Stimulated activated CD8-positive, alpha-beta memory T cell treated with anti-CD3 and anti-CD28 coated beads, Interleukin-12 subunit alpha, Interleukin-12 subunit beta, amount 100 ng/mL, for 24 hours (primary cell): ENCODE results near the gene USP36.
A peak's percentile ranks its signal among the peaks of the same experiment; 100 is the strongest.
"Not testable (repeated sequence)": the region's sequence is repeated elsewhere in the genome, so short reads cannot be mapped to it uniquely, and the experiment has no call there.

ENCODE experiments used
- DNase-seq: peaks from one replicate; pipeline ENCODE4 v3.0.0-alpha.2; 2020; ENCODE audit errors: extremely low read depth

The USP36 gene

DNA sequence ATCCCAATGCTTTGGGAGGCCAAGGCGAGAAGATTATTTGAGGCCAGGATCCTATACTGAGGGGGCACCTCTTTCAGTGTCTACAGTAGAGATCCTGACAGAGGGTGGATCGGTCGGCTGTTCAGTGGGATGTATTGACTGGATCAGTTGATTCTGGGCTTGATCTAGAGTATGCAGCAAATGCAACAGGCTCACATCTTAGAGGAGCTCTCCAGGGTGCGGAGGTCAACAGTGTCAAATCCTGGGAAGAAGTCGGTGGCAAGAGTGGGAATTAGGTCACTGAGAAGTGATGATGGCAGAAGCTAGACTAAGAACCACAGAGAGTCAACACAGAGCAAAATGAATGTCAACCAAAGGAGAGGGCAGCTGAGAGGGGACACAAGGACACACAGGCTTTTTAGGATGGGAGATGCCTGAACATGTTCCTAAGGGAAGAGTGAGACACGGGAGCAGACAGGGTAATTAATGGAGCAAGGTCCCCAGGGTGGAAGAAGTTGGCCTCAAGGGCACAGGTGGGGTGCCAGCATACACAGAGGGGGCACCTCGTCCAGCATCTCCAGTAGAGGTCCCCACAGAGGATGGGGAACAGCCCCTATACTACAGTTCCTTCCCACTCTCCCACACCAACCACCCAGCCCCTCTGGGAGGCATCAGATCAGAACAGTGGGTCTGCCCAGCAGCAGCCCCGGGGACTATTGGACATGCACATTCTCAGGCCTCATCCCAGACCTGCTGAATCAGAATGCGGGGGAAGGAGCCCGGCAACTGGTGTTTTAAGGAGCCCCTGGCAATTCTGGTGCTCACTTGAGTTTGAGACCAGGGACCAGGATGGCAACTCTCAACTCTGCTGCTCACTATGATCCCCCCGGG is 48.5 kb downstream of the USP36 start:
- no peak for DNase-seq

DNA sequence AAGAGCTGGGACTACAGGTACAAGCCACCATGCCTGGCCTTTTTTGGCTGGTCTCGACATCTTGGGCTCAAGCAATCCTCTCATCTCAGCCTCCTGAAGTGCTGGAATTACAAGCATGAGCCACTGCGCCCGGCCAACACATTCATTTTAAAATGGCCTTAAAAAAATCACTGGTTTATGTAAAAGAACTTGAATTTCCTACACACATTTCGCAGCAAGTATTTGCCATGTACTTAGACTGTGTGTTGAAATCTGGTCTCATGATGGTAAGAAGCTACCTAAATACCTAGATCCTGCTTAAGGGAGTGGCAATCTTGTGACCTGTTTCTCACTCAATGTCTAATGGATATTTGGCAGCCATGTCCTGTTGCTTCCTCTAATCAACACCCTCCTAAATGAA is 50.1 kb downstream of the USP36 start:
- DNase-seq: no peak

DNA sequence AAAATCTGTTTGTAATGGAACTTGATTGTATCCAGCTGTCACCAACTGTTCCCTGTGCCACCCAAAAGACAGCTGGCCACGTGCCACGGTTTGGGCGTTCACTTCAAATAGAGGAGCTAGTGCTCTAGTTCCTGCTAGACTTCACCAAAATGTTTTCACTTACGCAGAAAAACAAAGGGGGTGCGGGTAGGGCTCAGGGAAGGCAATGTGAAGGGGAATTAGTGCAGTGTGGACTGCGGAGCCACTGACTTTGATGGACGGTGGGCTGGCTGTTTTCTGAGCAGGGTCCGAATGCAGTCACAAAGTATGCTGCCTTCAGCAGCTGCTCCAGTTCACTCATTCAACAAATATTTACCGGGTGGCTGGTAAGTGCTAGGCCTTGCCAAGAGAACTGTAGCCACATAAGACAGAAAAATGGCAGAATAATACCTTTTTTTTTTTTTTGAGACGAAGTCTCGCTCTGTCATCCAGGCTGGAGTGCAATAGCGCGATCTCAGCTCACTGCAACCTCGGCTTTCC is 50.9 kb downstream of the USP36 start:
- DNase-seq: no peak

DNA sequence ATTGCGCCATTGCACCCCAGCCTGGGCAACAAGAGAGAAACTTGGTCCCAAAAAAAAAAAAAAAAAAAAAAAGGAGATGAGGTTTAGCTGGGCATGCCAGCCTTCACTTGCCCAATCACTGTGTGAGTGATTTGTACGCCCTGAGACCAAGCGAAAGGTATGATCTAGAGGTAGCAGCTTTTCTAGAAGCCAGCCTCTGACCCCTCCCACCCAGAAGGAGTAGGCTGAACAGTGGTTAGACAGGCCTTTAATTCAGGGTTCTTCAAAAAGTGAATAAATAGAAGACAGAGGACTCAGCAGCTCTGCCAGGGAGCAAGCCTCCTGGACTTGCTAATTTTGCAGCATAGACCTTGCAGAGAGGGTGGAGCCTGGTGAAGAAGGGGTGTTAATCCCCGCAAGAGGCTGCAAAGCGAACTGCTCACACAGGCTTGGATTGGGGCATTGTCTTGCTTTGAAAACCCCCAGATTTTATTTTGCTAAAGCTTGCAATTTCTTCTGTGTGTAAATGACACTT is 51.4 kb downstream of the USP36 start:
- no peak for DNase-seq

DNA sequence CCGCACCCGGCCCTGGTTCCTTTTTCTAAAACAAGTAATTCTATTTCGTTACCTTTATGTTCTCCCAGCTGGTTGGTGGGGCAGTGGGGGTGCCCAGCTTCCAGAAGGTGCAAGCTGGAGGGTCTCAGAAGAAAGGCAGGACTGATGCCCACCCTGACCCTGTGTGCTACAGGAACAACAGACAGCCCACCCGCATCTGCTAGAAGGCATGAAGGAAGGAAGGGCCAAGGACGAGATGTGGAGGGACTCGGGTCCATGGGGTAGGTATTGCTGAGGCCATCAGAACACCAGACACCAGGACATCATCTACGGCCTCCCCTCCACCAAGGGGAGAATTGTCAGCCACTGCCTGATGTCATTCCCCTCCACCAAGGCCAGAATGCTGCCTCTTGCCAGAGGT is 52.2 kb downstream of the USP36 start:
- no peak for DNase-seq

DNA sequence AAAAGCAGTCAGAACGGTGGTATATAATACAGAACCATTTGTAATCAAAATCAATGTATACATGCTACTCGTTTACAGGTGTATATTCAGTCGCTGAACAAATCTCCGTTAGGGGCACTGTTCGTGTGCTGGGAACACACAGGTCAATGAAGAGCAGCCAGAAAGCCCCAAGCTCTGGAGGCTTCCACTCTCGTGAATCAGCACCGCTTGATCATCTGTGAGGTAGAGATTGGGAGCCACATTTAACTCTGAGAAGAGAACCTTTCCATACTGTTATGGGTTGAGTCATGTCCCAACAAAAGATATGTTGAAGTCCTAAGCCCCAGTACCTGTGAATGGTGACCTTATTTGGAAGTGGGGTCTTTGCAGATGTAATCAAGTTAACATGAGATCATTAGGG is 53.2 kb downstream of the USP36 start:
- DNase-seq: no peak

DNA sequence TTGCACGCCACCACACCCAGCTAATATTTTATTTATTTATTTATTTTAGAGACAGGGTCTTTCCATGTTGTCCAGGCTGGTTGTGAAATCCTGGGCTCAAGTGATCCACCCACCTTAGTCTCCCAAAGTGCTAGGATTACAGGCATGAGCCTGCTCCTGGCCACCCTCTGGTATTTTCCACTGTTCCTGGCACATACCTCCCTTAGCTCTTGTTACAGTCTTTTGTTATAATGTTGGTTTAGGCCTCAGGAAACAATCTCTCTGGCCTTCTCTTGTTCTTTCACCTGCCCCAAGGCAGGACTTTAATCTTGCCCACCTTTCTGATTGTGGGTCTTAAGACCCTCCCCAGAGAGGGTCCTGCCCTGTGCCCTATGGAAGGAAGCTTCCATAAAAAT is 55.0 kb downstream of the USP36 start:
- DNase-seq: no peak

DNA sequence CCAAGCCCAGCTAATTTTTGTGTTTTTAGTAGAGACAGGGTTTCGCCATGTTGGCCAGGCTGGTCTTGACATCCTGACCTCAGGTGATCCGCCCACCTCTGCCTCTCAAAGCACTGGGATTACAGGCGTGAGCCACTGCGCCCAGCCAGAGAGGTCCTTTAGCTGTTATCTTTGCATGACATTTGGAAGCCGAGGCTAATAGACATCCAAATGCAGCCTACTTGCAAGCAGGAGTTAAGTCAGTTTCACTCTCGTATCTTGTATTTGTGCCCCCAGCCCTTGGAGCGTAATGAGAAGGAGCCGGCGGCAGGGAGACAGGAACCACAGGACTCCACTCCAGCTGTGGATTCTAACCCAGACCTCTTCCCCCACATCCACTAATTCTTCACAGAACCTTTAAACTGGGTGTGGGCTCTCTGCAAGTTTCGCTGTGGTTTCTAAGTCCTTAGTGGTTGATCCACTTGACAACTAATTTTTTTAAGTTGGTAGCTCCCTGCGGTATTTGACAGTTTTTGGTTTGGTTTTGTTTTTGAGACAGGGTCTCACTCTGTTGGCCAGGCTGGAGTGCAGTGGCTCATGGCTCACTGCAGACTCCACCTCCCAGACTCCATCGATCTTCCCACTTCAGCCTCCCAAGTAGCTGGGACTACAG is 55.5 kb downstream of the USP36 start:
- no peak for DNase-seq

DNA sequence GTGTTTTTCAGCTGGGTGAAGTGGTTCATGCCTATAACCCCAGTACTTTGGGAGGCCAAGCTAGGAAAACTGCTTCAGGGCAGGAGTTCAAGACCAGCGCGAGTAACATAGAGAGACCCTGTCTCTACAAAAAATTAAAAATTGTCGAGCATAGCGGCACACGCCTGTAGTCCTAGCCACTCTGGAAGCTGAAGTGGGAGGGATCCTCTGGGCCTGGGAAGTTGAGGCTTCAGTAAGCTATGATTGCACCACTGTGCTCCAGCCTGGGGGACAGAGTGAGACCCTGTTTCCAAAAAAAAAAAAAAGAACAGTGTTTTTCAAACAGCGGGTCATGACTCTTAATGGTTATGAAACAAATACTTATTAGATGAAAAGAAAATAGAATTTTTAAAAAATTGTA is 56.3 kb downstream of the USP36 start:
- no peak for DNase-seq

DNA sequence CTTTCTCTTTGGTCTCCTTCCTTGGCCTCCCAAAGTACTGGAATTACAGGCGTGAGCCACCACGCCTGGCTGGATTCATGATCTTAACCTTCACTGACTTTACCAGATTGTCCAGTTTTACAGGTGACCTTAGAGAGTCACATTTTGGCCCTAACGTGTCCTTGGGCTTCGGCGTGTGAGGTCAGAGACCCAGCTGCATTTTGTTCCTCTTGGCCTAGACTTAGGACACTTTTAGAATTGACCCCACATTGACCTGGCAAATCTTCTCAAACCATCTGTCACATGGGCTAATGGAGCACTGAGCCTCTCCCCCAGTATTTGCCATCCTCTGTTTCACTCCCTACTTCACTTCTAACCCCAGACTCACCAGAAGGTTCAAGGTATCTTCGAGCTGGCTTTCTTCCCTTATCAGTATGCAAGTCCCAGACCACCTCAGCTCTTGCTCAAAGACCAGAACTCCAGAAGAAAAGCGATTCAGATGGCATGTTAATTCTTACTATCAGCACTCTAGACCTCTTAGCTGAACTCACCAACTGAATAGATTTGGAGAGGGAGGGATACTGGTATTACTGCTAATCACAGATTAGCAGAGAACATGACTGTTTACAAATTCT is 56.8 kb downstream of the USP36 start:
- DNase-seq: no peak

DNA sequence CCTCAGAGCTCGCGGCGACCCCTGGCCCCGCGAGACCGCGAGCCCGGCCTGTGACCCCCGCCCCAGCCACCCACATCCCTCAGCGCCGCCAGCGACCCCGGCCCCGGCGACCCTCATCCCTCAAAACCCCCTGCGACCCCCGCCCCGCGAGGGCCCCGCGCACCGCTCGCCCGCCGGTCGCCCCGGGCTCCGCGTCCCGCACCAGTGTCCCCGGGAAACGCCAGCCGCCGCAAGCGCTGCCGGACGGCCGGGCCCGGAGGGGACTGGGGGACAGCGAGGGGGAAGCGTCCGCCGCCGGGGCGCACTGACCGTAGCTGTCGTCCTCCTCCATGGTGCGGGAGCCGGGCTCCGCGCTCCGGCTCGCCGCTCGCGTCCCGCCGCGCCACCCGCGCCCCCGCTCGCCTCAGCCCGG is 58.7 kb downstream of the USP36 start, which contains the start of gene CYTH1:
CYTH1 (minus strand) TSS at position 381 of the 412 bp plus-strand sequence; CDS start at position 331, 50 bp downstream.
- no peak for DNase-seq

DNA sequence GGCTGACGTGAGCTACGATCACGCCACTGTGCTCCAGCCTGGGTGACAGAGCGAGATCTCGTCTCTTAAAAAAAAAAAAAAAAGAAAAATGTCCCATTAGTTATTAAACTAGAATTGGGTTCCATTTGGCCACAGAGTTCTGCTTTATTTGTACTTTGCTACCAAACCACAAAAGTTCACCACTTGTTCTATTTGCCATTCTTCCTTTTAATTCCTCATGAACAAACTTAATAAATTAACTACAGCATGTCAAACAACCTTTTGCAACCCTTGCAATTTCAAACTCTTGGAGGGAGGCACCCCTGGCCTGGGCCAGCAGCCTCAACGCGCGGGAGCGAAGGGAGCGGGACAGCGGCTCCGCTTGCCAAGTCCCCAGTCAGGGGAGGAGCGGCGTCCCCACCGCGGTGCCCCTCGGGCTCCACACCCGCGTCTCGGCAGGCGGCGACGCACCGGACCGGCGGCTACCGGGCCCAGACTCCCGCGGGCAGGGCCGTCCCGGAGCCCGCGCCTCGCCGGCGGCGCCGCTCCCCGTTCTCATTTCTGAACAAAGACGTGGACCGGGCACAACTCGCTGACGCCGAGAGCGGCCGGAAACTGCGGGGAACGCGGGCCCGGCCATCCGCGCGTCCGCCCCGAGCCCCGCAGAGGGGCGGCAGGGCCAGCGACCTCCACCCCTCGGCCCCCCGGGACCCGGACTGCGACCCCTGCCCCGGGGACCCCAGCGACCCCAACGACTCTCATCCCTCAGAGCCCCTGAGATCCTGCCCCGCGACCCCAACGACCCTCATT is 59.3 kb downstream of the USP36 start:
- no peak for DNase-seq

DNA sequence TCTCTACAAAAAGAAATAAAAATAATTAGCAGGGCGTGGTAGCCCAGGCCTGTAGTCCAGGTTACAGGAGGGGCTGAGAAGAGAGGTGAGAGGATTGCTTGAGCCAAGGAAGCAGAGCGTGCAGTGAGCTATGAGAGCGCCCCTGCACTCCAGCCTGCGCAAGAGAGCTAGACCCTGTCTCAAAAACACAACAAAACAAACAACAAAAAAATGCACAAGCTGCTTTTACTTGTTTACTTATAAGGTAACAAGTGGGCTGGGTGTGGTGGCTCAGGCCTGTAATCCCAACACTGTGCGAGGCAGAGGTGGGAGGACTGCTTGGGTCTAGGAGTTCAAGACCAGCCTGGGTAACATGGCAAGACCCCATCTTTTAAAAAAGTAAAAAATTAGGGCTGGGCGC is 60.3 kb downstream of the USP36 start:
- DNase-seq: no peak

DNA sequence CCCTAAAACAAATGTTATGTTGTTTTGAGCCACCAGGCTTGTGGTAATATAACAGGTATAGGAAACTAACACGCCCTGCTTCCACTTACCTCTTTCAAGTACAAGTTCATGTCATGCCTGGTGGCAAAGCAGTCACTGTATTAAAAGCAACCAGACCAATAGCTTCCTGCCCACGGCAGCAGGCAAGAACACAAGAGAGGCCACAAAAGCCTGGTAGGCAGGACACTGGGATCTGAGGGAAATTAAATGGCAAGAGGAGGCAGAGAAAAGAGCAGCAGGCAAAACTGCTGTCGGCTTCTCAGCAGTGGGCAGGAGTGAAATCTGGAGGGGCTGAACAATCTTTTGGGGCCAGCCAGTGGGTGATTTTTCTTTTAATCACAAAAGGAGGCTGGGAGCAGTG is 60.8 kb downstream of the USP36 start:
- no peak for DNase-seq

DNA sequence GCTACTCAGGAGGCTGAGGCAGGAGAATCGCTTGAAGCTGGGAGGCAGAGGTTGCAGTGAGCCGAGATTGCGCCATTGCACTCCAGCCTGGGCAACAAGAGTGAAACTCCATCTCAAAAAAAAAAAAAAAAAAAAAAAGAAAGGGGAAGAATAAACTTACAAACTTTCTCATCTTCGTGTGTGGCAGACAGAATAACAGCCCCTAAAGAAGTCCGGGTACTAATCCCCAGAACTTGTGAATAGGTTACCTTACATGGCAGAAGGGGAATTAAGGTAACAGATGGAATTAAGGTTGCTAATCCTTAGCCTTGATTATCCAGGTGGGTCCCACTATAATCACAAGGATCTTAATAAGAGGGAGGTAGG is 61.3 kb downstream of the USP36 start:
- not testable (repeated sequence) for DNase-seq

DNA sequence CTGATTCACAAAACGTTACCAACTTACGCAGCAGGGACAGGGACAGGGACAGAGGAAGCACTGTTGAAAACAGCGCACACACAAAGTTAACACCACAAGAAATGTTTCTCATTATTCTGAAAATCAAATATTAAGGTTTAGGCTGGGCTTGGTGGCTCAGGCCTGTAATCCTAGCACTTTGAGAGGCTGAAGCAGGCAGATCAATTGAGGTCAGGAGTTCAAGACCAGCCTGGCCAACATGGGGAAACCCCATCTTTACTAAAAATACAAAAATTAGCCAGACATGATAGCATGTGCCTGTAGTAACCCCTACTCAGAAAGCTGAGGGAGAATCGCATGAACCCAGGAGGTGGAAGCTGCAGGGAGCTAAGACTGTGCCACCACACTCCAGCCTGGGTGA is 62.7 kb downstream of the USP36 start:
- no peak for DNase-seq

DNA sequence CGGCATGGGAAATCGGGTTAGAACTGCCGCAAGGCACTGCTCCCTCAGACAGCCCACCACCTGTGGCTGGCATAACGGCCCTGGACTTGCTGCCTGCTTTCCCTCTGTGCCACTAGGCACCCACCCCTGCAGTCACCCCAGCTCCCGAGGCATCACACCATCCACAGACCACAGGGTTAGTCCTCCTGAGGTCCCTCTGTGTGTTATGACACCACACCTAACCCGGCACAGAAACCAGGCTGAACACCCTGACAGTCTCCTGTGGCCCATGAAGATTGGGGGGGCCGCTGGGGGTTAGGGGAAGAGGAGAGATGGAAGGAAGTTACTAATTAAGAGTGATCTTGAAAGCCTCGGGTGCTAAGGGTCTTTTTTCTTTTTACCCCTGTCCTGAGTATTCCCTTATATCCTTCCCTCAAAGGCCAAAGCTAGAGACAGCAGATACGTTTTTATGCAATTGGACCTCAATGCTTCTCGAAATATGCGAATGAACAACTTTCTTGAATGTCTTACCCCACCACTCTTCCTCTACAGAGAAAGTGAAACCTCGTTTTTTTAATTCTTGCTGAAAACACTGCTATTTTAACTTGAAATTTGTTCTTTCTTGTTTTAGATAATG is 65.5 kb downstream of the USP36 start:
- DNase-seq: peak; percentile 48

DNA sequence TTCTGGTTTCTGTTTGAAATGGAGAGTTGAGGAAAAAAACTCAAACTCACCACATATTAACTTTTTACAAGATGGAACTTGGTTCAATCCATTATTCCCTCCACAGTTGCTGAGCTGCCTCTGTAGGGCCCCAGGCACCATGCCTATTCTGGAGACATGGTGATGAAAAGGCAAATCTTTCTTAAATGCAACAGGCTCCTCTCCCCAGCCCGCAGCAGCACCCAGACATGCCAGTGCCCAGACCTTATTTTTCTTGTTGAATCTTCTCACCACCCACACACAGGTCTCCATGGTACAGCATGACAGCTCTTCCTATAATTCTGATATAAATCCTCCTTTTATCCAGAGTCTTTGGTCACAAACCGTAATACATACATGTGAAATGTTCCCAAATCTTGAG is 66.2 kb downstream of the USP36 start:
- DNase-seq: no peak

DNA sequence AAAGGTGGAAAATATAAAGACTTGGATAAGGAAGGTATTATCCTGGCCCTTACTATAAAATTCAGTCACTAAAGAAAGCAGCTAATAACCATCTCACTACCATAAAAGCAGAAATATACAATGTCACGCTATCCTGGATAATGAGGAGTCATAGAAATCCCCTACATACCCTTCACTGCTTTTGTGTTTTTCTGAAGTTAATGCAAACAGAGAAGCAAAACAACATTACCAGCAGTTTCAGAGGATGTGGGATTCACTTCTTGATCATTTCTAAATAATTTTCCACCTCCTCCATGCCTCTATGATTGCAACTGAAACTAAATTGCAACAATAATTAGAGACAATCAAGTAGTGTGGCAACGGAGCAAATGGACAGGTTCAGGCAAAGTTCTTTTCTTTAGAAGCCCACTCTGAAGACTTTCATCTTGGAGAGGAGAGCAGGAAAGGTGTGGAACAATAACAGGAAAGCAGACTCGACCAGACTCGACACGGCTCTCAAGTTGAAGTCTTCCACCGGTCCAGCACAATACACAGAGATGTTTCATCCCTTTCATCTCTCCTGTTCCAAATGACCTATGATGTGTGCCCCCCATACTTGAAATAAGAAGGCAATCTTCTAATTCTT is 68.7 kb downstream of the USP36 start:
- DNase-seq: no peak

DNA sequence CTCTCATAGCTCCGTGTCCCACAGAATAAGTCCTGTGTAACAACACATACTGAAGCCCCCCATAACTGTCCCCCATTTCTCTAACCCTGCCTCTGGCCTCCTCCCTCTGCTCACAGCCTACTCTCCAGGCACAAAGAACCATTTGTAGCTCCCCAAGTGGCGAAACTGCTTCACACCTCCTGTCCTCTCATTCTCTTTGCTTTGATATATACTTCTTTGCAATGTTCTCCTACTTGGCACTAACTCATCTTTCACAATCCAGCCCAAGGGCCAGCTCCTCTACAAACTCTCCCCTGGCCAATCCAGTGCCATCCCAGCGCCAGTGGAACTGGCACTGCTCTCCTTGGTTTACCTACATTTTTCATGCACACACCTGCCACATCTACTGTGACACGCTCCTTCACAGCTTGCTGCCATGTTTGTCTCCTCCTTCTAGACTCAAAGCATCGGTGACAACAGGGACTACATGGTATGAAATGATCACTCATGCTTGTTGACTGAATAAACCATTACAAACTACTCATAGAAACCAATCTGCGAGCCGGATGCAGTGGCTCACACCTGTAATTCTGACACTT is 71.3 kb downstream of the USP36 start:
- no peak for DNase-seq
